Occipital lobe (tissue), 2 donors: ENCODE data around the gene FADS3. TPM values are rescaled to one million over a fixed set of nuclear protein-coding genes. Genes with fewer than 3 reads are reported as not detected.

ENCODE experiments used
- DNase-seq: peaks from one replicate; lab custom pipeline; 2025; lab: John Stamatoyannopoulos, UW
- total RNA-seq: library from RNA; depleted of rRNA; stranded (reverse); fragments of >200 nt; gene quantifications from one replicate; pipeline ENCODE4 v1.2.3, GENCODE V29; 2014

FADS3 gene
- total RNA-seq, 1 donor from 2014 or later: 34.0 TPM

GRCh38 chr11:61914471-61915171 lies 23.3 kb upstream of the FADS3 start:
- no peak for DNase-seq

DNA sequence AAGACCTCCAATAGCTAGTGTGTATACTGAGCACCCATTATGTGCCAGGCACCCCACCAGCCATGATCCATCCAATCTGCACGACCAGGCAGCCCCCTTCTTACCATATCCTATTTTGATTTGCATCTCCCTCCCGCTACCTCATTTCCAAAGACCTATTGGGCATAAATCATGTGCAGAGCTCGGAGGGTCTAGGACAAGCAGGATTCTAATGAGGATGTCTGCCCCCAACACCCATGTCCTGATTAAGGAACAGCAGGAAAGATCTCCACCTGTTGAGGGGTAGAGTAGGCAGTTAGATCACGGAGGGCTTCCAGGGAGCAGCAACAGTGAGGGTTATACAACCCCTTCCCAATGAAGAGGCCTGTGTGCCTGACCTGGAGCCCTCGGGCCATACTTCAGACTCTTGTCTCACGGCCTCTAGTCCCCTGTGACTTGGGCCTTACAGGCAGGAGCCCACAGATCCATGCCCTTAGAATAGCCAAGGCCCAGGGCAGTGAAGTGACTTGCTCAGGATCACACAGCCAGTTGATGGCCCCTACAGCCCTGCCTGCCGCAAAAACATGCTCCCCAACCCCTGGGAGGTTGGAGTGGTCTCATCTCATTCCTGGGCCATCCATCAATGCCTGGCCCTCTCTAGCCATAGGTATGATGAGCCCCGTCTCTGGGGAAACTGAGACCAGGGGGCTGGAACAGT lies 22.5 kb upstream of the FADS3 start:
- DNase-seq: no peak

GRCh38 chr11:61912991-61913698 lies 21.8 kb upstream of the FADS3 start:
- no peak for DNase-seq

DNA sequence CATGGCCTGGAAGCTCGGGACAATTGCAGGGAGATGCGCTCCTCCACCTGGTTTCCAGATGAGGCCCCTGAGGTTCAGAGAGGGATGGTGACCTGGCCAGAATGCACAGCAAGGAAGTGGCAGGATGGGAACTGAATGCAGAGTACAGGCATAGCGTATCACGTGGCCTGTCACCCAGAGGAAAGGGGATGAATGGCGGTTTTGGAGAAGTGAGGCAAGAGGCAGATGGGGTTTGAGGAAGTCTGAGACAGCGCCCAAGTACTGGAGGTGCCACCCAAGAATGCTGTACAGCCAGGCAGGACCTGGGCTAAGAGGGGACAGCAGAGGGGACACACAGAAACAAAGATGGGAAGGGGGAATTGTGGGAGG lies 21.2 kb upstream of the FADS3 start:
- DNase-seq: no peak

GRCh38 chr11:61911701-61912529 lies 20.6 kb upstream of the FADS3 start:
- DNase-seq: no peak

DNA sequence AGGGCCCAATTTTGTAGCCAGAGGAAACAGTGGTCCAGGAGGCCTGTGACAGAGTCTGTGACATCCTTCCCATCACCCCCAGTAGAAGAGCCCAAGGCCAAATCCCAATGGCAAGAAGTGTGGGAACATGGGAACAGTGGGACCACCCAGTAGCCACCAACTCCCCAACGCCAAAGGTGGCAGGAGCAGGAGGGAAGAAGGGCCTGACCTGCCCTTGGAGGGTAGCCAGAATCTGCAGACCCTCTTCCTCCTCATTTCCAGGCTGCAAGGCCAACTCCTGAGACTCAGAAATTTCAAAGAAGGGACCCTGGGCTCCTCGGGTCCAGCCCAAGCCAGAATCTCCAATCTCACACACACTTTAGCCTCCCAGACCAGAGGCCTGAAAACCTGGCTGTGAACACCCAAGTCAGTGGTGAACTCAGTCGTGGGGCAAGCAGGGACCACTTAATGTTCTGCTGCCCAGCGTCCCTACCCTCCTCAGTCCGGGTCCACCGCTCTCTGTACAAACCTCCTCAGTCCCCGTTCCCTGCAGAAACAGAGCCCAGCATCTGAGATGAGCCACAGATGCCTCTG lies 19.9 kb upstream of the FADS3 start:
- no peak for DNase-seq

DNA sequence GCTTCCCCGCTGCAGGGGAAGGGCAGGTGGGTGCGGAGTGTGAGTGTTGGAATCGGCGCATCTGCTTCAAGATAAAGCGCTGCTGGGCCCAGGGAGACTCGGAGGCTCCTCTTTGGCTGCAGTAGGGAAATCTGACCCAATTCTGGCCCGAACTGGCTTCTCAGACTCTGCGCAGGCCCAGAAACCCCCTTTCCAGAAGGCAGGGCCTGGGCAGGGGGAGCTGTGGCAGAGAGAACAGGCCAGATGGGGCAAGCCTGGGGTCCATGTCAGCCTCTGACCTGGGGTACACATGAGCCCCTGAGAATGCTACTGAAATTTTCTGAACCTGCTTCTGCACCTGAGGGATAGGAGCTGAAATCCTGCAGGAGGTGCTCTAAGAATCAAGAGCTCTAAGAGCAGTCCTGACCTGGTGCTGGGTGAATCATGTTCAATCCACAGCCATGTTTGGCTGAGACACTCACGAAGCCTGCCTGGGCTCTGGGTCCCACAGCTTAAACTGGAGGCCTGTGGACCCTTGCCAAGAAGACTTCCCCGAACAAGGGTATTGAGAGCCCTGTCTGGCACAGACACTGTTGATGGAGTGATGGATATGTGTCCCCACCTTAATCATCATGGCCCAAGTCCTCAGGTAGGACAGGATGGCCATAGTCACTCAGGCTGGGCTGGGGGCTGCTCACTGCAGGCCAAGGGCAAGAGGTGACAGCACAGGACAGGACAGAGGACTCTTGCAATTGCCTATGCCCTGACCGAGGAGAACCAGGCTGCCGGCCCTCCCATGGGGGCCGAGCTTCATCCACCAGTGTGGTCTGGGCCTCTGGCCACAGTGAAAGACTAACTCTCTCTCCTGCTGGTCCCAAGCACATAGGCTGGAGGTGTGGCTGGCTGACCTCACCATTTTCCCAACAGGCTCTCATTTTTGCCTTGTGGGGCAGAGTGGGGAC lies 19.1 kb upstream of the FADS3 start:
- DNase-seq: no peak

DNA sequence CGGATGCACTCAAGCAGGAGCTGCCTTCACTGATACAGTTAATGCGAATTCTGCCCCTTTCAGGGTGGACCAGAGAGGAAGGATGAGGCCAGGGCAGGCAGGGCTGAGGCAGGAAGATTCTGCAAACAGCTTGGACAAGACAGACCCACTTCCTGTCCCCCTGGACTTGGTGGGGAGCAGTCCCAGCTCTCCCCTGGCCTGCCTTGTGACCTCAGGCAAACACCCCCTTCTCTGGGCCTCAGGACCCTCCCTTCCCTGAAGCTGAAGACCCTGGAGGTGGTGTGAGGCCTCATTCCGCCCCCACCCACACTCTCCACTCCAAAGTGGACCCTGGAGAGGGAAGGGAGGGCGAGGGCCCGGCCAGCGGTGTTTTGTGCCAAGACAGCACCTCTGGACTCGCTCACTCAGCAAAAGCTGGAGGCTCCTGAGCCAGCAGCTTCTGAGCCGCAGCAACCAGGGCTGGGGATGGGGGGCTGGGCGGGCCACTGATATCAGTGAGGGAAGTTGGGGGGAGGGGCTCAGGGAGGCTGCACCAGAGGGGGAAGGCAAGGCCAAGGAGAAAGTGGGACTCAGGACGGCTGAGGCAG lies 17.5 kb upstream of the FADS3 start:
- DNase-seq: no peak

GRCh38 chr11:61907871-61908729 lies 16.8 kb upstream of the FADS3 start:
- no peak for DNase-seq

DNA sequence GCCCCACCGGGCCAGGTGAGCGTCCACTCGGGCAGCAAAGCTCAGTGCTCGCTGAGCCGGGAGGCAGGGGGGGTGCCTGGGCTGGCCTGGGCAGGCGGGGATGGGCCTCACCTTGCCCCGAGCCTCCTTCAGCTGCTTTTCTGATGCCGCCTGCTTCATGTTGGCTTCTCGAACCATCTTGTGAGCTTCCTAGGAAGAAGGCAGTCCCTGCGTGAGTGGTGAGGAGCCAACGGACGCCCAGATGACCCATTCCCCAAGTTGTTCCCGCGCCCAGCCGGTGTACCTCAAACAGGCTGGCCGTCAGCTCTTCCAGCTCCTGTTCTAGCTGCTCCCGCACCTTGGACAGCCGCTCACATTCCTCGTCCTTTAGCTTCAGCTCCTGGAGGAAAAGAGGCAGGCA lies 15.9 kb upstream of the FADS3 start:
- DNase-seq: no peak

DNA sequence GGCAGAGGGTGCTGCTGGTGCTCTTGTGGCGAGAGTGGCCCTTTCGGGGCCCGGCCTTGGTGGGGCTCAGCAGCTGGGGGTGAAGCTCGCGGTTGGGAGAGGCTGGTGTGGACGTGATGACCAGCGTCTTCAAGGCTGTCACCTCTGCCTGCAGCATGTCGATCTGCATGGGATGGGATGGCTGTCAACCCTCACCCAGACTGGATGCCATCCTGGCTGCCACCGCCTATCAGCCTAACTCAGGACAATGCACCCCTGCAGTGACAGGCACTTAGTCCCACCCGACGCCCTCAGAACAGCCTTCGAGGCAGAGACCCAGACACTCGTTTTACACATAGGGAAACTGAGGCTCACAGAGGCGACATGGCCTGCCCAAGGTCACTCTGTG lies 15.2 kb upstream of the FADS3 start:
- DNase-seq: no peak

DNA sequence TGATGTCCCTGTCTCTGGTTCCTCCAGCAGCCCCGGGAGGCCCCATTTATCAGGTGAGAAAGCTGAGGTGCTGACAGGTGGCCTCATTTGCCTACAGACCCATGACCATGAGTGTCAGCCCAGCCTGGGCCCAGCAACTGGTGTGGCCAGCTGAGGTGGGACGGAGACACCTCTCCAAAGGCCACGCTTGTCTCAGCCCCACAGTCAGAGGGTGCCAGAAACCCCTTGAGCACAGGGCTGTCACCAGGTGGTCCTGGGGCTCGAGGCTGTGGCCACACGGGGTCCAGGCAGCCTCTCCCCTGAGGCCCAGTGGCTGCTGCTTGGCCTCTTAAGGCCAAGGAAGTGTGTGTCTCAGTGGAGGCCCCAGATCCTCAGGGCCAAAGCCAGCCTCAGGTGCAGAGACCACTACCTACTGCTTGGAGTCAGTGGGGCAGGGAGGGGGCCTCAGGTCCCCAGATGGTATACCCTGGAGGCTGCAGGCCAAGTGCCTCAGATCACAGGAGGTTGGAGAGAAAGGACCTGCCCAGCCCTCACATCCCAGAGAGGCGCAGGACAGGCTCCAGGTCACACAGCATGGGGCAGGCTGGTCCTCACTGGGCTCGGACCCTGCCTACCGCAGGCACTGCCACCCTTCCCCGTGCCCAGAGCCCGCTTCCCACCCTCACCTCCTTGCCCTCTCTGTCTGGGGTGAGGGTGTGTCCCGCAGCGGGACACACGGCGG lies 14.6 kb upstream of the FADS3 start:
- DNase-seq: no peak

DNA sequence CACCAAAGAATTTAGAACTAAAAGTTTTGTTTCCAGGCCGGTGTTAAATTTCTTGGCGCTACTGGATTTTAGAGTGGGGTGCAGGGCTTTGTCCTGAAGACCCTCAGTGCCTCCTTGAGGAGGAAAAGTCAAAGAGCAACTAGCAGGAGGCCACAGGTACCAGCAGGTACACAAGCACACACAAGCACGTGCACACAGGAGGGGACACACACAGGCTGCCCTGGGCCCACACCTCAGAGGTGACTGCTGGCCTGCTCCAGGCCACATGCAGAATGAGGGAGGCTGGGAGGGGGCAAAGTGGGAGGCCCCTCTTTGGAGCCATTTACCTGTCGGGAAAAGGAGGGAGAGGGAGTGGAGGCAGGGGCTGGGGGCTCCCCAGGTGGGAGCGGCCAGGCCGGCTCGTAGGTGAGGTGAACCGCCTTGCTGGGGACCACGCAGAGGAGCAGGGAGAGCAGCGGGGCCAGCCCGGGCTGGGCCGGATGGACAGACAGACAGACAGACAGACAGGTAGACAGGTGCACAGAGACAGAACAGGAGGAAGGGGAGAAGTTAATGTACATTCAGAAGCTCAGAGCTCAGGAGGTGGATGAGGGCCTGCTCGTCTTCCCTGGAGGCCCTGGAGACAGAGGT lies 13.8 kb upstream of the FADS3 start:
- DNase-seq: no peak

DNA sequence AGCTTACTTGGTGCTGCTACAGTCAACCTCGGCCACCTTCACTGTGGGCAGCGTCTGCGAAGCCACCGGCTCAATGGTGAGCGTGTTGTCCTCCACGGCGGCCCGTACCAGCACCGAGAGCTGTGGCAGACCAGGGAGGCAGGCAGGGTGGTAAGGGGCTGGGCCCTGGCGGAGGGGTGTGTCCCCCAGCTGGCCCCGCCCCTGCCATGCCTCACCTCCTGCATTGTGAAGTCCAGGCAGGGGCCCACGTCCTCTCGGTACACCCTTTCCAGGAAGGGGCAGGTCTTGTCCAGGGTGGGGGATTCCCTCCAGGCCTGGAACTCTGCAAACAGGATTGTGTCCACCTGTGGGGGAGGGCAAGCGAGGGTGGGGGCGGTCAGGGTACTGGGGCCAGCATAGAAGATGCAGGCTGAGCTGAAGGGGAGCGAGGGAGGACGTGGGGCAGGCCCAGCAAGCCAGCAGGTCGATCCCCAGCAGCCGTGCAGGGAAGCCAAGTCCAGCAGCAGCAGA lies 13.2 kb upstream of the FADS3 start:
- no peak for DNase-seq

GRCh38 chr11:61903845-61904244 lies 12.5 kb upstream of the FADS3 start:
- no peak for DNase-seq

- no peak for DNase-seq
Measured at GRCh38 chr11:61902313-61902712, 11.0 kb upstream of the FADS3 start.

DNA sequence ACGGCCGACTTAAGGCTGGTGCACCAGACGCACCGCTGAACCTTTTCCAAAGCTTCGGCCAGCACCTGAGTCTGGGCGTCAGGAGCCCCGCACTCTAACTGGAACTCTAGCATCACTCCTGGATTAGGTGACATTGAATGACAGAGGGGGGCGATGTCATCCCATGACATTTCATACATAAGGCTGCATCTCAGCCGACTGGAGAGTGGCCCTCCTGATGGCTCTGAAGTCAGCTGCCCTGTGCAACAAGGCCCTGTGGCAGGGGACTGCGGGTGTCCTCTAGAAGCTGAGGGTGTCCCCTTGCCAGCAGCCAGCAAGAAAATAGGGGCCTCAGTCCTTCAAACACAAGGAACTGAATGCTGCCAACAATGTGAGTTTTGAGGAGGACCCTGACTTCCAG lies 10.1 kb upstream of the FADS3 start:
- no peak for DNase-seq

GRCh38 chr11:61900251-61900650 lies 8.9 kb upstream of the FADS3 start:
- DNase-seq: no peak
